Loucy (cell line): ENCODE data around the gene SLC15A1.

Experiments
- EZH2phosphoT487 ChIP-seq: fragments of 200-600 bp; IDR thresholded peaks from 2 replicates; pipeline ENCODE4 v1.6.1; 2018; ENCODE audit warnings: antibody characterized with exemption, mild to moderate bottlenecking, moderate library complexity, borderline replicate concordance
- TF ChIP-seq, protein P1 (sequence below): fragments of 200-600 bp; sonication (generic); conservative IDR thresholded peaks from 2 replicates; pipeline ENCODE4 v1.5.1; 2014; ENCODE audit warnings: mild to moderate bottlenecking, antibody characterized with exemption, low read length

GRCh38 chr13:98801626-98802418 is 49.4 kb upstream of the SLC15A1 start:
- TF ChIP-seq, protein P1, sequence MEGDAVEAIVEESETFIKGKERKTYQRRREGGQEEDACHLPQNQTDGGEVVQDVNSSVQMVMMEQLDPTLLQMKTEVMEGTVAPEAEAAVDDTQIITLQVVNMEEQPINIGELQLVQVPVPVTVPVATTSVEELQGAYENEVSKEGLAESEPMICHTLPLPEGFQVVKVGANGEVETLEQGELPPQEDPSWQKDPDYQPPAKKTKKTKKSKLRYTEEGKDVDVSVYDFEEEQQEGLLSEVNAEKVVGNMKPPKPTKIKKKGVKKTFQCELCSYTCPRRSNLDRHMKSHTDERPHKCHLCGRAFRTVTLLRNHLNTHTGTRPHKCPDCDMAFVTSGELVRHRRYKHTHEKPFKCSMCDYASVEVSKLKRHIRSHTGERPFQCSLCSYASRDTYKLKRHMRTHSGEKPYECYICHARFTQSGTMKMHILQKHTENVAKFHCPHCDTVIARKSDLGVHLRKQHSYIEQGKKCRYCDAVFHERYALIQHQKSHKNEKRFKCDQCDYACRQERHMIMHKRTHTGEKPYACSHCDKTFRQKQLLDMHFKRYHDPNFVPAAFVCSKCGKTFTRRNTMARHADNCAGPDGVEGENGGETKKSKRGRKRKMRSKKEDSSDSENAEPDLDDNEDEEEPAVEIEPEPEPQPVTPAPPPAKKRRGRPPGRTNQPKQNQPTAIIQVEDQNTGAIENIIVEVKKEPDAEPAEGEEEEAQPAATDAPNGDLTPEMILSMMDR = no peak
- TF ChIP-seq EZH2phosphoT487 = no peak
